ENCODE data around the gene DLG4.
"Not testable (repeated sequence)": the region's sequence is repeated elsewhere in the genome, so short reads cannot be mapped to it uniquely, and the experiment has no call there.

The DLG4 gene

GRCh38 chr17:7249214-7249613, 29.6 kb upstream of the DLG4 start:
- DNase-seq = no peak

GRCh38 chr17:7248796-7249195, 29.2 kb upstream of the DLG4 start:
- DNase-seq = no peak

DNA sequence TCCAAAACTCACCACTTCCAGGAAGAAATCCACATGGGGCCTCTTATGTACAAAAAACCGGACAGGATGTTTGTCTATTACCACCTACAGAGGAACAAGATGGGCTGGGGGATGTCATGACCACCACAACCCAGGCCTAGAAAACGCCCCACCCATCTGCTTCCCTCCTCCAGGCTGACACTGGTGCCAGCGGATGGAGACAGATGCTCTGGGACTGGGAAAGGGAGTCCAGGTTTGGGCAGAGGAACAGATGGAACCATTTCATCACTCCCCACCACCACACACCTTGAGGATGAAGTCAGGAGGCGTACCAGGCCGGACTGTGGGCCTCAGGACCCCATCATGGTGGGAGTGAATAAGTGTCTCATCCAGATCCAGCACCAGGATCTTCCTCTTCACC, 27.1 kb upstream of the DLG4 start:
- no peak for DNase-seq

DNA sequence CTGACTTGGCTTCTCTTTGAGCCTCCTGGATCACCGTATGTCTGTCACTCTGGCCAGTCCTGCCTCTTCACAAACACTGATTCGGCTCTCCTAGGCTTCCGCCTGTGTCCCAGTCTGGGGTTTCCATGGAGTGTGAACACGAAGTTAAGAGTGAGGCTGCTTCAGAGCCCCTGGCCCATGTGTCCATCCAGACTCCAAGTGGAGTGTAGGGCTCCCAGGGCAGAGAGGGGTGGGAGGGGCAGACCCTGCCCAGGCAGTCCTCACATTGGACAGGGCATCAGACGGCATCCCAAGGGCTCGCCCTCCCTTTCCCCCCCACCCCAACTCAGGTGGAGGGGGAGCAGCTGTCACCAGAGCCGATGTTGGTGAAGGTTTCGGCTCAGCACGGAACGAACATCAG, 24.2 kb upstream of the DLG4 start:
- DNase-seq = not testable (repeated sequence)

DNA sequence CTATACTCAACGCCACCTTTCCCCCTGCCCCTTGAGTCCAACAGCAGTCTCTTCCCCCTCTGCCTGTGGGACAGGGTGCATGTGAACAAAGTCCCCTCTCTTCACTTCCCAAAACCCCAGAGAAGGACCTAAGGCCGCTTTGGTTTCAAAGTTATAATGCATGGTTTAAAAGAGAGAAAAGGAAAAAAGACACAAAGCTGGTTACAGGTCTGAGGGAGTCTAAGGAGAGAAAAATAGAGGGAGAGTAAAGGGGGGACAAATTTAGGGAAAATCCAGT, 23.8 kb upstream of the DLG4 start:
- DNase-seq = no peak

DNA sequence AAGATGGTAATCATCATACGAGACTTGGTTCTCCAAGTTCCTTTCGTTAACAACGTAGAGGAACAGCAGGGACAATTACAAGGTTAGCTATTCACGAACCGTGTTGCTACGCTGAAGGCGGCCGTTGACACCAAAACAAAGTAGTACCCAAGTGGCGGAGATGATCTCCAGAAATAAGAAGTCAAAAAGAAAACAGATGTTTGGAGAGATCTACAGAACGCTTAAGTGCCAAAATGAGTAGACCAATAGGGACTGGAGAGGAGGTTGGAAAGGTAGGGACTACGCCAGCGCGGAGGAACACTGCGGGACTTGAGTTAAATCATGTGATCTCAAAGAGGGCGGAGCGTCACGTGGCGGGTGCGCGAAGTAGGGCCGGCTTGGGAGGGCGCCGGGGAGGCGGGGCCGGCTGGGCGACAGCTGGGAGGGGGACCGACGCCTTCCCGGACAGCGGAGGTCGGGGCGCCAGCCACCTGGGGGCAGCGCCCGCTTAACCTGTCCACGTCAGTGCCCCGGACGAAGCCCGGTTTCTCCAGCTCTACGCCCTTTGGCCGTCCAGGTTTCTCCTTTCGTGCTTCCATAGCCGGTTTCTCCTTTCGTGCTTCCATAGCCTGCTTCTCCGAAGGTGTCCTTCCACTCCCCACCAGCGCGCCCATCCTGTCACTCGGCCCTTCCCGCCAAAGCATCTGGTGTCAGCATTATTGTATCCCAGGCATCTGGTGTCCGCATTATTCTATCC, 23.2 kb upstream of the DLG4 start:
- DNase-seq = peak; percentile 85 to 94

- DNase-seq = peak; percentile 84 to 91
These were observed 22.4 kb upstream of the DLG4 start, which contains the start of gene GABARAP for GRCh38 chr17:7241783-7242716. TSS of gene GABARAP (minus strand) at chr17:7242449. CDS start at chr17:7242330, 119 bp downstream.

GRCh38 chr17:7241090-7241733, 21.6 kb upstream of the DLG4 start:
- no peak for DNase-seq

DNA sequence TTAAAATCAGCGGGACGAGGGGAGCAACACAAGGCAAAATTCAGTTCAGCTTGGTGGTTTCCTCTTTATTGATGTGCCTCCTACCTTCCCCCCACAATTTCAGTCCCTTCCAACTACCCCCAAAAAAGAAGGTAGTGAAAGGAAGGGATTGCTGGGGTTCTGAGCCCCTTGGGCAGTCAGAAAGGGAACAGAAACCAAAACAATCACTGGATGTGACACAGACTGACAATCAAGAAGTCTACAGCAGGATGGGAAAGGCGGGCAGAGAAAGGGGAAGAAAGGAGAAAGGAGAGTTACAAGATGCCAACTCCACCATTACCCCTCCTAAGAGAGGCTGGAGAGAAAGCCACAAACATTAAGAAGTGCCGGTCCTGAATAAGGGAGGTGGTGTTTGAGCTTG, 20.7 kb upstream of the DLG4 start:
- no peak for DNase-seq

GRCh38 chr17:7239091-7240027, 19.7 kb upstream of the DLG4 start, which contains the start of gene PHF23:
TSS of gene PHF23 (minus strand) at chr17:7239457. CDS start at chr17:7239279, 178 bp downstream.
- DNase-seq = peak; percentile 96 to 99

DNA sequence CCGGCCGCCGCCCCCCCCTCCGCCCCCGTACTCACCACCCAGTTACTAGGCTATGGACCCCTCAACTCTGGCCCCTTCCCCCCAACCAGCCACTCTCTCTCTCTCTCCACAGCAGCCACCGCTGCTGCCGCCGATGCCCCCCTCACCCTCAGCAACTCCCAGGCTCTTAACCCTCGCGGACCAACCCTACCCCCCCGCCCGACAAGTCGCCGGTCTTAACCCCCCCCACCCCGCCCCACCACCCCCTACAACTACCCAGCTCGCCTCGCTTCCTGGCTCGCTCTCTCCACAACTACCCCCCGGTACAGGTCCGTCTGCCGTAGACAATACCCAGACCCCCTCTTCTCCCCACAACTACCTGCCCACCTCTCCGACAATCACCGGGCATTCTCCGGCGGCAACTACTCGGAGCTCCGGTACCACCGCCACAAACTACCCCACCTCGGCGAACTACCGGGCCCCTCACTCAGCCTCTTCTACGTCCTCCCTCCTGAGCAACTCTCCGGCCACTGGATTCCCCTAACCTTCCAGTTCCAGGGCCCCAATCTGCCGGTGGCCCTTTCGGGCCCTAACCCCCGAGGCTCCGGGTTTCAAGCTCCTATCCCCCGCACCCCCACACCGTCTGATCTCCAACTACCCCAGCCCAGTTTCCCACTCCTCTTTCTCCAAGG, 18.9 kb upstream of the DLG4 start:
- DNase-seq = no peak

- DNase-seq = peak in 1 of 2 experiments; percentile 55
These were observed 18.3 kb upstream of the DLG4 start for GRCh38 chr17:7237761-7238419.

- DNase-seq = no peak
These were observed 17.7 kb upstream of the DLG4 start for GRCh38 chr17:7237266-7237760.

GRCh38 chr17:7236808-7237207, 17.2 kb upstream of the DLG4 start:
- no peak for DNase-seq

- DNase-seq = no peak
These were observed 16.3 kb upstream of the DLG4 start for GRCh38 chr17:7235693-7236665.

GRCh38 chr17:7234083-7234951, 14.7 kb upstream of the DLG4 start, which contains the start of gene DVL2:
TSS of gene DVL2 (minus strand) at chr17:7234517. CDS start at chr17:7234262, 255 bp downstream.
- peak; percentile 87 to 92 for DNase-seq

DNA sequence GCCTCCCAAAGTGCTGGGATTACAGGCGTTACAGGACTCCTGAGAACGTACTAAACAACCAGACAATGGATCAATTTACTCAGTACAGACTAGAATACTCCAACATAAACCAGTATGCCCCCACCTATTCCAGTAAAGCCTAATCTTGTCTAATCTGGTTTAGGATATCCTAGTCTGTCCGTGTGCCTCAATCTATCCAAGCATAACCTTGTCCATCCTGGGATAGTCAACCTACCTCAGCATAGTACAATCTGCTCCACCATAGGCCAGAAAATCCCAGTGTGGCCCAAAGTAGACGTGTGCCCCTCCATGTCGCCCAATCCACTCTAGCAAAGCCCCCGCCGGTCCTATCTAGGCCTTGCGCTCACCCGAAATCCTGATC, 14.1 kb upstream of the DLG4 start:
- no peak for DNase-seq

DNA sequence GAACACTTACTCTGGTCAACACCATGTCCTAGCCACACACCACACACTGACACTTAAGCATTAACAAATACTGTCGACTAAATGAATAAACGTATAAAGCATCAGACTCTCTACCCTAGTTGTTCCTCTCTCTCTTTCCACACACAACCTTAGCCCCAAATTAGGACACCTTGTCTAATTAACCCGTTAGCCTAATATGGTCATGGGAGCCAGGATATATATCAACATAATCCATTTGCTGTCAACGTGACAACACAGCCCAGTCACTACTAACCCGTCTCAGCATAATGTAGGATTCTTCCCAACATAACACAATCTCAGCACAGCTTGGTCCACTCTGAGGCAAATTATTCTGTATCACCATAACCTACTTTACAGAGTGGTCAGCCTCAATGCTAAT, 12.5 kb upstream of the DLG4 start:
- no peak for DNase-seq

DNA sequence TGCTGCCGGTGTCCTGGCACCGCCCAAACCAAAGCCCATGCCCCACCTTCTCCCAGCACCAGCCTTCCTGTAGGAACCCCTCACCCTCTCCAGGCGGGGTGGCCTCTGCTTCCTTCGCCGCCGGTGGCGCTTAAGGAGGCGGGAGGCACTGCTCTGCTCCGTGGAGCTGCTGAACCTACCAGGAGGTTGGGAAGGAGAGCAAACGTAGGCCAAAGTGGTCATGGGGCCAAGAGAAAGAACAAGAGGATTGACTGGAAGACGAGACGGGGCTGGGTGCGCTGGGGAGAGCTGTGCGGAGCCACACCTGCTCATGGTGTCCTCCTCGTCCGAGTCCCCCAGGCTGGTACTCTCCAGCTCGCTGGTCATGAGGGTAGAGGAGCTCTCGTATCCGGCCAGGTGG, 9.9 kb upstream of the DLG4 start:
- no peak for DNase-seq
